HepG2 (cell line): ENCODE results near the gene PCSK5.

ENCODE experiments used
- ATF1 ChIP-seq: IDR thresholded peaks from 2 replicates; pipeline ENCODE4 v1.6.1; 2016; ENCODE audit warnings: mild to moderate bottlenecking, control low read depth
- ZBTB8A ChIP-seq: sonication (generic); formaldehyde crosslinking; IDR thresholded peaks from 2 replicates; pipeline ENCODE4 v1.4.0; 2020; ENCODE audit warnings: mild to moderate bottlenecking, low read depth, missing genetic modification reagents, borderline replicate concordance
- ZNF678 ChIP-seq: sonication (generic); formaldehyde crosslinking; IDR thresholded peaks from 2 replicates; pipeline ENCODE4 v1.4.0; 2020; ENCODE audit warnings: mild to moderate bottlenecking, missing genetic modification reagents
- ZNF740 ChIP-seq: sonication (generic); formaldehyde crosslinking; IDR thresholded peaks from 2 replicates; pipeline ENCODE4 v1.4.0; 2020; ENCODE audit warnings: missing genetic modification reagents
- TF ChIP-seq, protein P1 (sequence below): sonication (generic); formaldehyde crosslinking; IDR thresholded peaks from 2 replicates; pipeline ENCODE4 v1.9.0; 2021; ENCODE audit warnings: missing genetic modification reagents, mild to moderate bottlenecking, borderline replicate concordance
- TF ChIP-seq, protein P2 (sequence below): sonication (generic); formaldehyde crosslinking; IDR thresholded peaks from 2 replicates; pipeline ENCODE4 v1.5.1; 2020; ENCODE audit warnings: mild to moderate bottlenecking, missing genetic modification reagents, moderate library complexity

GRCh38 chr9:76333388-76333787 lies 442.9 kb downstream of the PCSK5 start:
- TF ChIP-seq, protein P1, sequence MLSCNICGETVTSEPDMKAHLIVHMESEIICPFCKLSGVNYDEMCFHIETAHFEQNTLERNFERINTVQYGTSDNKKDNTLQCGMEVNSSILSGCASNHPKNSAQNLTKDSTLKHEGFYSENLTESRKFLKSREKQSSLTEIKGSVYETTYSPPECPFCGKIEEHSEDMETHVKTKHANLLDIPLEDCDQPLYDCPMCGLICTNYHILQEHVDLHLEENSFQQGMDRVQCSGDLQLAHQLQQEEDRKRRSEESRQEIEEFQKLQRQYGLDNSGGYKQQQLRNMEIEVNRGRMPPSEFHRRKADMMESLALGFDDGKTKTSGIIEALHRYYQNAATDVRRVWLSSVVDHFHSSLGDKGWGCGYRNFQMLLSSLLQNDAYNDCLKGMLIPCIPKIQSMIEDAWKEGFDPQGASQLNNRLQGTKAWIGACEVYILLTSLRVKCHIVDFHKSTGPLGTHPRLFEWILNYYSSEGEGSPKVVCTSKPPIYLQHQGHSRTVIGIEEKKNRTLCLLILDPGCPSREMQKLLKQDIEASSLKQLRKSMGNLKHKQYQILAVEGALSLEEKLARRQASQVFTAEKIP (CRISPR knock-in tag): no peak
- TF ChIP-seq ATF1 (CRISPR knock-in tag): no peak
- no peak for TF ChIP-seq ZNF678 (CRISPR knock-in tag)
- no peak for TF ChIP-seq ZNF740 (CRISPR knock-in tag)
- no peak for TF ChIP-seq ZBTB8A (CRISPR knock-in tag)
- TF ChIP-seq, protein P2, sequence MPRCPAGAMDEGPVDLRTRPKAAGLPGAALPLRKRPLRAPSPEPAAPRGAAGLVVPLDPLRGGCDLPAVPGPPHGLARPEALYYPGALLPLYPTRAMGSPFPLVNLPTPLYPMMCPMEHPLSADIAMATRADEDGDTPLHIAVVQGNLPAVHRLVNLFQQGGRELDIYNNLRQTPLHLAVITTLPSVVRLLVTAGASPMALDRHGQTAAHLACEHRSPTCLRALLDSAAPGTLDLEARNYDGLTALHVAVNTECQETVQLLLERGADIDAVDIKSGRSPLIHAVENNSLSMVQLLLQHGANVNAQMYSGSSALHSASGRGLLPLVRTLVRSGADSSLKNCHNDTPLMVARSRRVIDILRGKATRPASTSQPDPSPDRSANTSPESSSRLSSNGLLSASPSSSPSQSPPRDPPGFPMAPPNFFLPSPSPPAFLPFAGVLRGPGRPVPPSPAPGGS (CRISPR knock-in tag): no peak
